K562 (cell line): ENCODE measurements around the gene ZCCHC14. TPM values are rescaled to one million over a fixed set of nuclear protein-coding genes. Genes with fewer than 3 reads are reported as not detected.

Experiments used
- ATAC-seq: fragments of 200-7000 bp; cut with Tn5 transposase; 3 replicates; pipeline ENCODE4 v1.9.1; 2020; ENCODE audit warnings: moderate library complexity
- BruUV-seq: library from RNA; stranded (reverse); fragments of 400-500 nt; replicated peaks from 2 replicates; lab custom pipeline; 2021; lab: Mats Ljungman, UMichigan
- CTCF ChIA-PET: fragments of 300-600 bp; formaldehyde crosslinking; extraction: SDS; loops from one replicate; lab custom pipeline; 2021; ENCODE audit warnings: low intra/inter-chr PET ratio; lab: Yijun Ruan, JAX
- POLR2A ChIA-PET: fragments of 300-600, 350-650 bp; sonication (Branson Sonifier 250); formaldehyde crosslinking; extraction: SDS; loops from one replicate; lab custom pipeline; 2021; ENCODE audit warnings: antibody characterized with exemption, inconsistent platforms; lab: Yijun Ruan, JAX
- DNase-seq, 4 experiments: peaks; one replicate each; pipeline versions ENCODE4 v3.0.0 to v3.0.0-alpha.2; 2011 to 2018; ENCODE audit warnings: low spot score in 3 of 4, mixed read lengths in 3 of 4; ENCODE audit errors: extremely low read depth in 1 of 4
- FAIRE-seq: peaks from 2 replicates; lab custom pipeline; 2011; peaks lifted over from hg19 to GRCh38; lab: Jason Lieb, UNC
- H2AFZ ChIP-seq: 2 replicates; pipeline ENCODE4 v1.6.0; 2011; ENCODE audit warnings: low read depth, low read length, control low read depth, inconsistent platforms
- H3K27ac ChIP-seq: fragments of 200-600 bp; 3 replicates; pipeline ENCODE4 v1.8.0; 2011; ENCODE audit warnings: low read depth, mild to moderate bottlenecking, control low read depth, inconsistent platforms, low read length, moderate library complexity, mixed read lengths; ENCODE audit errors: extremely low read depth
- H3K27me3 ChIP-seq, 2 experiments: fragments of 300-600 bp in 1 of 2; 2 replicates in 1 of 2; 3 replicates in 1 of 2; pipeline versions ENCODE4 v1.6.0 to v1.8.0; 2011; ENCODE audit warnings: inconsistent platforms in 2 of 2, low read length in 2 of 2, mild to moderate bottlenecking in 1 of 2, mixed read lengths in 1 of 2, moderate library complexity in 1 of 2; ENCODE audit not compliant: control insufficient read depth in 2 of 2, insufficient read depth in 2 of 2
- H3K36me3 ChIP-seq: fragments of 300-600 bp; 3 replicates; pipeline ENCODE4 v1.8.0; 2011; ENCODE audit warnings: mild to moderate bottlenecking, low read length, inconsistent platforms; ENCODE audit not compliant: control insufficient read depth, insufficient read depth
- H3K4me1 ChIP-seq, 2 experiments: fragments of 200-600 bp in 1 of 2; replicated peaks in 1 of 2; 2 replicates in 1 of 2; 3 replicates in 1 of 2; pipeline versions ENCODE4 v1.5.1 to v1.8.0; 2011; ENCODE audit warnings: inconsistent platforms in 2 of 2, low read length in 2 of 2, mild to moderate bottlenecking in 1 of 2, mixed read lengths in 1 of 2, moderate library complexity in 1 of 2; ENCODE audit not compliant: control insufficient read depth in 2 of 2, insufficient read depth in 2 of 2
- H3K4me2 ChIP-seq: 2 replicates; pipeline ENCODE4 v1.6.1; 2011; ENCODE audit warnings: low read length, control low read depth, inconsistent platforms, mixed read lengths; ENCODE audit not compliant: insufficient read depth
- H3K4me3 ChIP-seq: fragments of 200-600 bp; sonication (generic), shearing (Covaris generic); 2 replicates; pipeline ENCODE4 v1.5.1; 2016; ENCODE audit warnings: control low read depth, inconsistent platforms
- H3K79me2 ChIP-seq: fragments of 200-600 bp; 3 replicates; pipeline ENCODE4 v1.8.0; 2011; ENCODE audit warnings: low read length, inconsistent platforms; ENCODE audit not compliant: control insufficient read depth, insufficient read depth
- H3K9ac ChIP-seq, 2 experiments: 2 replicates each; pipeline versions ENCODE4 v1.6.0 to v1.6.1; 2011; ENCODE audit warnings: low read depth in 2 of 2, low read length in 2 of 2, control low read depth in 1 of 2, inconsistent platforms in 1 of 2, mild to moderate bottlenecking in 1 of 2, mixed read lengths in 1 of 2; ENCODE audit not compliant: insufficient read depth in 1 of 2
- H3K9me1 ChIP-seq: one replicate; pipeline ENCODE4 v1.6.0; 2011; ENCODE audit warnings: inconsistent platforms, mild to moderate bottlenecking, low read length, moderate library complexity; ENCODE audit not compliant: control insufficient read depth, insufficient read depth
- H3K9me3 ChIP-seq: replicated peaks from 2 replicates; pipeline ENCODE4 v1.5.1; 2011; ENCODE audit warnings: low read depth, low read length, inconsistent platforms; ENCODE audit not compliant: control insufficient read depth, insufficient read depth
- H4K20me1 ChIP-seq: replicated peaks from 2 replicates; pipeline ENCODE4 v1.6.1; 2011; ENCODE audit warnings: low read length, inconsistent platforms, mixed read lengths; ENCODE audit not compliant: control insufficient read depth, insufficient read depth
- ATF1 ChIP-seq, 2 experiments: fragments of 450-650 bp in 1 of 2; IDR thresholded peaks; 2 replicates each; pipeline ENCODE4 v1.6.1; 2016; ENCODE audit warnings: missing compliant biosample characterization in 1 of 2, missing genetic modification characterization in 1 of 2
- BHLHE40 ChIP-seq: IDR thresholded peaks from 2 replicates; pipeline ENCODE4 v1.6.1; 2011; ENCODE audit warnings: low read length, improper control_type of control experiment
- CEBPG ChIP-seq, 3 experiments: fragments of 200-800 bp in 1 of 3; sonication (Bioruptor generic) in 1 of 3; sonication (generic) in 1 of 3; formaldehyde crosslinking in 1 of 3; IDR thresholded peaks in 2 of 3; conservative IDR thresholded peaks in 1 of 3; 2 replicates each; pipeline versions ENCODE4 v1.6.1 to v1.8.0; 2016 to 2022; ENCODE audit warnings: missing compliant biosample characterization in 2 of 3, missing genetic modification characterization in 2 of 3, mild to moderate bottlenecking in 1 of 3, missing genetic modification reagents in 1 of 3
- FOXP4 ChIP-seq: sonication (generic); formaldehyde crosslinking; IDR thresholded peaks from 2 replicates; pipeline ENCODE4 v1.8.0; 2022; ENCODE audit warnings: mild to moderate bottlenecking, missing genetic modification reagents, borderline replicate concordance
- HDAC2 ChIP-seq: fragments of 450-650 bp; IDR thresholded peaks from 2 replicates; pipeline ENCODE4 v1.6.1; 2016; ENCODE audit warnings: mild to moderate bottlenecking
- L3MBTL2 ChIP-seq: fragments of 450-650 bp; IDR thresholded peaks from 2 replicates; pipeline ENCODE4 v1.6.1; 2016; ENCODE audit warnings: mild to moderate bottlenecking, moderate library complexity
- MNT ChIP-seq, 2 experiments: fragments of 450-650 bp; conservative IDR thresholded peaks; 2 replicates each; pipeline ENCODE4 v1.6.1; 2017; ENCODE audit warnings: mild to moderate bottlenecking in 2 of 2, moderate library complexity in 2 of 2
- MTF1 ChIP-seq: fragments of 250-450 bp; sonication (Bioruptor Pico); IDR thresholded peaks from 2 replicates; pipeline ENCODE4 v1.9.0; 2021; ENCODE audit warnings: moderate library complexity, mild to moderate bottlenecking, inconsistent platforms, borderline replicate concordance
- RBM15 ChIP-seq: fragments of 200-400 bp; formaldehyde crosslinking; IDR thresholded peaks from 2 replicates; pipeline ENCODE4 v1.6.1; 2018; ENCODE audit warnings: mild to moderate bottlenecking, low read length, moderate library complexity; ENCODE audit not compliant: insufficient read depth
- SP1 ChIP-seq: sonication (generic); formaldehyde crosslinking; IDR thresholded peaks from 2 replicates; pipeline ENCODE4 v1.8.1; 2022; ENCODE audit warnings: mild to moderate bottlenecking, missing genetic modification reagents
- STAT6 ChIP-seq: sonication (generic); formaldehyde crosslinking; IDR thresholded peaks from 2 replicates; pipeline ENCODE4 v1.8.1; 2023; ENCODE audit warnings: mild to moderate bottlenecking, missing genetic modification reagents
- ZBED1 ChIP-seq: IDR thresholded peaks from 2 replicates; pipeline ENCODE4 v1.6.1; 2014
- ZFX ChIP-seq: sonication (generic); formaldehyde crosslinking; IDR thresholded peaks from 2 replicates; pipeline ENCODE4 v1.8.0; 2022; ENCODE audit warnings: mild to moderate bottlenecking, missing genetic modification reagents, moderate library complexity
- ZNF121 ChIP-seq: sonication (generic); formaldehyde crosslinking; conservative IDR thresholded peaks from 2 replicates; pipeline ENCODE4 v1.8.0; 2022; ENCODE audit warnings: missing genetic modification reagents
- ZNF695 ChIP-seq: fragments of 450-650 bp; formaldehyde crosslinking; IDR thresholded peaks from 2 replicates; pipeline ENCODE4 v1.4.0; 2020; ENCODE audit warnings: mild to moderate bottlenecking, moderate library complexity
- WGBS: fragments of 100-300 bp; shearing (Covaris generic); methylation state at CpG from one replicate; pipeline ENCODE4 v1.1.6; 2016; ENCODE audit warnings: low coverage, mixed read lengths; ENCODE audit not compliant: insufficient coverage; ENCODE audit errors: missing lambda C conversion rate; 5-methylcytosine and 5-hydroxymethylcytosine counted together
- in situ Hi-C: fragments of 300-500 bp; cut with MboI; formaldehyde crosslinking; loops from 4 replicates; pipeline ENCODE4 v1.15.0; 2018; ENCODE audit warnings: inconsistent platforms, mixed read lengths
- intact Hi-C: fragments of 100-400 bp; cut with micrococcal nuclease; formaldehyde crosslinking; loops from 2 replicates; pipeline ENCODE4 v1.14.2; 2022
- polyA plus RNA-seq, 8 experiments: library from polyadenylated mRNA; depleted of rRNA in 4 of 8; stranded (reverse) in 5 of 8; unstranded in 3 of 8; fragments of >200 nt; fragmentation: Nextera tagmentation in 2 of 8; fragmentation: Illumina TruSeq in 1 of 8; extraction: Ambion mirVana in 2 of 8; extraction: Trizol in 1 of 8; gene quantifications; 2 replicates each; pipeline versions ENCODE4 v1.2.1 to v1.2.3, GENCODE V29; 2011 to 2014; ENCODE audit warnings: inconsistent platforms in 1 of 8, missing spikeins in 1 of 8
- total RNA-seq, 7 experiments: library from RNA; depleted of rRNA in 6 of 7; stranded (reverse); fragments of >200 nt in 6 of 7; fragmentation: Illumina TruSeq in 2 of 7; extraction: Trizol in 2 of 7; gene quantifications; 2 replicates each; pipeline versions ENCODE4 v1.2.1 to v1.2.3, GENCODE V29; 2011 to 2021; ENCODE audit warnings: low replicate concordance in 1 of 7

Gene ZCCHC14
- total and polyA plus RNA-seq, 9 of the 15 experiments (the other 6 are each of a cell fraction or from before 2014, with no cell fraction given): 1.5 to 12.4 (median 2.9) TPM

GRCh38 chr16:87487361-87487924 is 5.4 kb downstream of the ZCCHC14 start:
- intact Hi-C loops: no loop called here
- in situ Hi-C loops: no loop called here
- ATAC-seq (peak; percentile 80), DNase-seq (peak; percentile 37 to 69 (median 42)), FAIRE-seq (peak; percentile 69)
- H3K4me3 ChIP-seq: no peak overlapping the region
- peaks cover 24 to 30% of the 10 kb centered on the region in 2 experiments for H3K4me1 ChIP-seq
- no peaks in the 10 kb centered on the region for H3K9me3 ChIP-seq
- 22% methylated on average over 24 of the region's 24 CpGs for WGBS
- peak overlapping the region; percentile 69 for H2AFZ ChIP-seq
- no TSS peak for BruUV-seq
- H3K27ac ChIP-seq: no peak overlapping the region
- ChIA-PET POLR2A (interaction anchor here (1.0 to 1.6 kb wide), 4 partner anchors 14 to 93 kb away, joined by 3 to 6 read pairs (median 4); no protein-coding TSS in a partner anchor), CTCF (no interaction called here)
- peak overlapping the region in 1 of 2 experiments; percentile 84; a peak in 2 of 4 replicates for H3K9ac ChIP-seq
- H3K79me2 ChIP-seq: peaks cover 39% of the 10 kb centered on the region
- H3K4me2 ChIP-seq: peak overlapping the region; percentile 64
- peaks cover 6% of the 10 kb centered on the region for H3K9me1 ChIP-seq
- H3K36me3 ChIP-seq: peaks cover 6% of the 10 kb centered on the region; the same call in 2 of the 3 replicates
- H4K20me1 ChIP-seq: peaks cover 29% of the 10 kb centered on the region
- H3K27me3 ChIP-seq: no peaks in the 10 kb centered on the region
- TF ChIP-seq STAT6: no peak
- TF ChIP-seq MNT (conservative IDR thresholded peaks at IDR 0.05): peak; percentile 46 to 73; a peak in 3 of 4 replicates
- TF ChIP-seq CEBPG (CRISPR knock-in tag; IDR thresholded peaks at IDR 0.05): 0 out of 2 replicates have a peak, but pooled peaks have one; percentile 17
- TF ChIP-seq CEBPG (tag; conservative IDR thresholded peaks at IDR 0.05 in 1 of 2, IDR thresholded peaks at IDR 0.05 in 1 of 2): no peak
- no peak for TF ChIP-seq FOXP4 (CRISPR knock-in tag)
- no peak for TF ChIP-seq ZNF695
- no peak for TF ChIP-seq RBM15
- peak; percentile 70 for TF ChIP-seq BHLHE40
- peak; percentile 63; the same call in 1 of the 2 replicates for TF ChIP-seq MTF1 (CRISPR knock-in tag)
- 0 out of 2 replicates have a peak, but pooled peaks have one; percentile 24 for TF ChIP-seq ZFX (CRISPR knock-in tag)
- no peak for TF ChIP-seq ZBED1
- peak; percentile 45; the same call in 1 of the 2 replicates for TF ChIP-seq SP1 (CRISPR knock-in tag)
- no peak for TF ChIP-seq ATF1 (CRISPR knock-in tag; IDR thresholded peaks at IDR 0.05)
- TF ChIP-seq ATF1 (tag; IDR thresholded peaks at IDR 0.05): peak; percentile 21; the same call in 1 of the 2 replicates
- TF ChIP-seq L3MBTL2: peak; percentile 14; the same call in 1 of the 2 replicates
- TF ChIP-seq ZNF121: peak; percentile 58
- 0 out of 2 replicates have a peak, but pooled peaks have one; percentile 23 for TF ChIP-seq HDAC2
